NK-92 (cell line): ENCODE results near the gene SP140L.
"Not testable (repeated sequence)": the region's sequence is repeated elsewhere in the genome, so short reads cannot be mapped to it uniquely, and the experiment has no call there.

Source experiments
- DNase-seq: peaks from one replicate; lab custom pipeline; 2025; ENCODE audit not compliant: unreplicated experiment; lab: John Stamatoyannopoulos, UW

The SP140L gene

DNA sequence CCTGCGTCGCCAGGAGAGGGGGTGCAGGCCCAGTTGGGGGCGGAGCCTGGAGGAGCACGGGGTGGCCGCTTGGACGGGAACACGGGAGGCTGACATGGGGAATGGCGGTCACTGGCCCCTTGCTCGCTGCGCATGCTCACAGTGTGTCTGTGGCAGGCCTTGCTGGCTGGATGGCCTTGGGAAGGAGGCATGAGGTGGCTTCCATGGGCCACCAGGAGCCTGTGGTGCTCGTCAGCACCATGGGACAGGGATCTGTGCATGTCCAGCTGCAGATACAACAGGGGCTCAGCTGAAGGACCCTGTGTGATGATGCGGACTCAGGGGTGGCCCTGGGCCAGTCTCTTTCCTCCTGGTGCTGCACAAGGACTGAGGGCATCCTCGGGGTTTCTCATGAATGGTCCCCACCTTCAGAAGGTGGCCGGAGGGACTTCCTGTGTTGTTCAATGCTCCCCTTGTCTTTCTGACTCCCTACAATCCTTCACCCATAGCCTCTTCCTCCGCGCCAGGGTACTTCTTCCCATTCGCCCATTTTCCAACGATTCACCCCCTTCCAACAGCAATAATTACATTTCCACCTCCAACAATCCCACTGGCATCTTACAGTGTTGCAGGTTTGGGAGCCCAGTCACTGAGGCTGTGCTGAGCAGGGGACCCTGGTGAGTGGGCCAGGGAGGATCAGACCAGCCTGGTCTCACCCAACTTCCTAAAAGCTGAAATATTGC is 3.4 kb upstream of the SP140L start:
- DNase-seq = no peak

DNA sequence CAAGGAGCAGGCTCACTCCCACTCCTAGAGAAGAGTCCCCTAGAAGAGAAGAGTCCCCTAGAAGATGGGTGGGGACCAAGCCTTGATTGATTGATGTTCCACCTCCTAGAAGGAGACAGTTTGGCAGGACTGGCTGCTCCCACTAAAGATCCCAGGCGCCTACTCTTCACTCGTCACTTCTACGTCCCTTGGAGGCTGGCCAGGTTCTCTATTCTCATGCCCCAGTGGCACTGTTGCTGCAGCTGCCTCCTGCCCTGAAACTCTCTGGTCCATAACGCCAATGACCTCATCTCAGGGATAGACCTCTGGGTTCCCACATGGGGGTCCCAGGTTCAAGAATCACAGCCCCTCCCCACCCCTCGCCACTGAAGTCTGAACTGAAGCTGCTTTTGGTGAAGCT is 2.5 kb upstream of the SP140L start:
- no peak for DNase-seq

DNA sequence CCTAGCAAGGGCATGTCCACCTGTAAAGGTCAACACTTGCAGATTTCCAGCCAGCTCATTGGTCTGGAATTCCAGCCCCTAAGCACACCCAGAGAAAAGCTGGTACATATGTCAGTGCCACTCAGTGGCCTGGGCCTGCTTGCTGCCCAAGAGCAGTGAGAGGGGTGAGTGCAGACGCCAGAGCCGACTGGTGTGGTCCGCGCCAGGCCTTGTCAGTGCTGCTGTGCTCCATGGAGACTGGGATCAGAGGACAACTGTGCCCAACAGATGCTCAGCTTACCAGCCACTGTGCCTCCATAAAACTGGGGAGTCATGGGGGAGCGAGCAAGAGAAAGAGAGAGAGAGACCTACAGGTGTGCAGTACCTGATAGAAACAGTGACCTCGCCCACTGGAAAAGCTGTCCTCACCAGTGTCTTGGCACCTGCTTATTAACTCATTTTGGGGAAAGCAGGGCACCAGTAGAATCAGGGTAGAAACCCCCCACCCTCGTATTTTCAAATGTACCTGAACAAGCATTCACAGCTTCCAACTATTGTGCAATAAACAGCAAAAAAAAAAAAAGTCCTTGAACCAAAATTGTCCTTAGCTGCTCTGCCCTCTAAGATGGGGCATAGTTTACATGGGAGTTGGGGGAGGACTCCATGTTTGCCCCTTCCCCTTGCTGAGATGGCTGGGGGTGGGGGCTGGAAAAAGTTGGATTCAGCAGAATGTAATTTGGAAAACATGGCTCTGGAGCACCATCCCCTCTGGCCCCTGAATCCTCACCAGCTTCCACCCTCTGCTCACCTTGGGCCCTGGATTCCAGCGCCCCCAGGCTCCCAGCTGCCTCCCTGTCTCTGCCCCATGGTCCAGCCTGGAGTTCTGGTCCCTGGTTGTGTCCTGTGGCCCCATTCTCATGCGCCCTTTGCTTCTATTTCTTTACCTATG is 1.4 kb upstream of the SP140L start:
- DNase-seq = no peak

DNA sequence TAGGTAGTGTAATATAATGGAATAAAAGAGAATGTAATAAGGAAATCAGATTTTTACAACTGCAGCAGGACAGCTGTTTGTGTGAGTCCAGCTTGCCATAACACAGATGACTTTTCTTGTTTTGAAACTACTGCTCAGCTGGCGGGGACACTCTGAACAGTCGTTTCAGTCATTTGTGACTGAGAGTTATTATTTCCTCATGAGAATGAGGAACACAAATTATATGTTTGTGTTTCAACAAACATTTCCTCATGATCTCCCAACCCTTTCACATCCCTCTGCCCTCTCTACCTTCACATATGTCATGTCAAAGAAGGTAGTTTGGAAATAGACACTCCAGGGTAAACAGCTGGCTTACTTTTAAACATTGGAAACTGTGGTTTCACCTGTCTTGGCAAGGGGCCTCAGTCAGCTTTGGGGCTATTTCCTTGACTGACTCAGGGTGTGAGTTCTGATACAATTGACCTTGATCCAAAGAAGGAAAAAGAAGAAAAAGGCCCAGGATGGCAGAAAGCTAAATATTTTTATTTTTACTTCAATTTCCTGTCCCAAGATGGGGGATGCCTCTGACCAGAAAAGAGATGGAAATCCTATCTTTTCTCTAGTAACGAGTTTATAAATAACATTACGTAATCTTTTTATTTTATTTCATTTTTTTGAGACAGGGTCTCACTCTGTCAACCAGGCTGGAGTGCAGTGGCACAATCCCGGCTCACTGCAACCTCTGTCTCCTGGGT is 593 bp downstream of the SP140L start:
- no peak for DNase-seq

DNA sequence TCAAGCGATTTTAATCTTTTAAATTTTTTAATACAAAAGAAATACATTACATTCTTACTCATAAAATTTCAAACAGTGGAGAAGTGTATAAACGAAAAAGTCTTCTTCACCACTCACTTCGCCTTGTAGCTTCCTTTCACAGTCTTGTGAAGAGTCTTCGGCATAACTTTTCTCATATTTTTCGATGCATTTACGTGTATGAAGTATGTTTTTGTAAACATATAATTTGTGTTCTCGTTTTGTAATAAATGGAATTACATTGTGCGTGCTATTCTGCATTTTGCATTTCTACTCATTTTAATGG is 1.1 kb downstream of the SP140L start:
- DNase-seq = no peak

DNA sequence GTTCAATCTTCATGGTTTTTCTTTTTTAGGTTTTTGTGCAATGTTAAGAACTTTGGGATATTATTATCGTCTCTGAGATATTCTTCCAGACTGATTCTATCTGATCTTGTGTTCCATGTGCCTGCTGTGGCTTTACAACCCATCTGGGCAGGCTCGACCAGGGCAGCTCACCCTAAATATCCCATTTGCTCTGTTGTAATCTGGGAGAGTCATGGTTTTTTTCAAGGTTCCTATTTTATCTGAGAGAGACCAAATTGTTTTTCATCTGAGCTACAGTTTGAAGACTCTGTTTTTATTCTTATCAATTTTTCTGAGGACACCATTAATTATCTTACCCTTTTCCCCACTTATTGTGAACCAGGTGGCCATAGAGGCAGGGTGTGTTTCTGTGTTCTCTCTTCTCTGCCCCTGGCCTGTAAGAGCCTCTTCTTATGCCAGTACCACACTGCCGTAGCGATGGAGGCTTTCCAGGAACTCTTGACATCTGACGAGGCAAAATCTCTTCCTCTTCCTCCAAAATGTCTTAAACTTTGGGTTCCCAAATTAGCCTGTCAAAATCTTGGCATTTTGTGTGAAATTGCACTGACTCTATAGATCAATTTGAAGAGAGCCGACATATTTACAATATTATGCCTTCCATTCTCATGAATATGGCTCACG is 3.1 kb downstream of the SP140L start:
- DNase-seq = no peak

DNA sequence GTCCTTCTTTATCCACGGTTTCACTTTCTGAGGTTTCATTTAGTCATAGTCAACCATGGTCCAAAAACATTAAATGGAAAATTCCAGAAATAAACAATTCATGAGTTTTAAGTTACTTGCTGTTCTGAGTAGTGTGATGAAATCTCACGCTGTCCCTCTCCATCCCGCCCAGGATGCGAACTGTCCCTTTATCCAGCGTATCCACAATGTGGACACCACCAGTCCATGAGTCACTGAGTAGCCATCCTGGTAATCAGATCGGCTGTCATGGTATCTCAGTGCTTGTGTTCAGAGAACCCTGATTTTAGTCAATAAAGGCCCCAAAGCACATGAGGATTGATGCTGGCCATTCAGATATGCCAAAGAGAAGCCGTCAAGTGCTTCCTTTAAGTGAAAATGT is 3.7 kb downstream of the SP140L start:
- no peak for DNase-seq

DNA sequence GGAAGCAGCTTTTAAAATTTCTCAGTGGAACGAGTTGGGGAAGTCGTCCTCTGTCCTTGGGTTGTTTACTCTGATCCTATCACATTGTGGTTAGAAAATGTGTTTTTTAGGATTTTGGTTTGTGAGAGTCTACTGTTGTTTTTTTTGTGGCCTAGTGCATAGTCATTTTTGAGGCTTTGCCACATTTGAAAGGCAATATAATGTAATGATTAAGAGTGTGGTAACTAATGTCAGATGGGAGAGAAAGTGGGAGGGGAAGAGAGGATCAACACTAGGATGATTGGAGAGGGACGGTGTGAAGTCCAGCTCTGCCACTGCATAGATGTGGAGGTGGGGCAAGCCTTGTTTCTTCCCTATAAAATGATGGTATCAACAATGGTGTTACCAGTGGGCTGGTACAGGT is 8.5 kb downstream of the SP140L start:
- no peak for DNase-seq

DNA sequence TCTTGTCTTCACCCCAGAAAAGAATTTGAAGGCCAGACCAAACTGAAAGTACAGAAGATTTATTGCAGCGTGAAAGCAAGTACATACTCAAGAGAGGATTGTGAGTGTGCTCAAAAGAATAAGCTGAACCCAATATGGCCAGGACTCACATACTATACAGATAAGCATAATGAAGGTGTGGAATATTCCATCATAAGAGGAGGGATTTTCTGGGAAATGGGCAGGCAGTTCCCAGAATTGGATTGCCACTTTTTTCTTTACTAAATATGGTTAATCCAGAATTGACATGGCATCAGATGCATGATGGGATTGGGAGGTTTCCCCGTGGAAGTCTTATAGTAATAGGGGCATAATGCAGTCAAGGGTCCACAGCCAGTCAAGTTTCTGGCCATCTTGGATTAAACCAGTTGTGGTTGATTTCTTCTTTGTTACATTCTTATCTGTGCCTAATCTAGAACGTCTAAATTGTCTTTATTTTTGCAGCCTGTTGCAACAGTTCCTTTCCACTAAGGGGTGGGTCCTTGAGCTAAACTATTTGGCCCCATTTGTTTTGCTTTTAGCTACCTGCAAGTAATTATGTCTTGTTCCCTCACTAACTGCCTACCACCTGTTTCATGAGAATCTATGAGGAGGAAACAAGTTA is 9.0 kb downstream of the SP140L start:
- no peak for DNase-seq

DNA sequence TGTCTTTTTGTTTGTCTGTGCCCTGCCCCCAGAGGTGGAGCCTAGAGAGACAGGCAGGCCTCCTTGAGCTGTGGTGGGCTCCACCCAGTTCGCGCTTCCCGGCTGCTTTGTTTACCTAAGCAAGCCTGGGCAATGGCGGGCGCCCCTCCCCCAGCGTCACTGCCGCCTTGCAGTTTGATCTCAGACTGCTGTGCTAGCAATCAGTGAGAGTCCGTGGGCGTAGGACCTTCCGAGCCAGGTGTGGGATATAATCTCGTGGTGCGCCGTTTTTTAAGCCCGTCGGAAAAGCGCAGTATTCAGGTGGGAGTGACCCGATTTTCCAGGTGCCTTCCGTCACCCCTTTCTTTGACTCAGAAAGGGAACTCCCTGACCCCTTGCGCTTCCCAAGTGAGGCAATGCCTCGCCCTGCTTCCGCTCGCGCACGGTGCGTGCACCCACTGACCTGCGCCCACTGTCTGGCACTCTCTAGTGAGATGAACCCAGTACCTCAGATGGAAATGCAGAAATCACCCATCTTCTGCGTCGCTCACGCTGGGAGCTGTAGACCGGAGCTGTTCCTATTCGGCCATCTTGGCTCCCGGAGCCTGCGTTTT is 15.0 kb downstream of the SP140L start:
- not testable (repeated sequence) for DNase-seq

DNA sequence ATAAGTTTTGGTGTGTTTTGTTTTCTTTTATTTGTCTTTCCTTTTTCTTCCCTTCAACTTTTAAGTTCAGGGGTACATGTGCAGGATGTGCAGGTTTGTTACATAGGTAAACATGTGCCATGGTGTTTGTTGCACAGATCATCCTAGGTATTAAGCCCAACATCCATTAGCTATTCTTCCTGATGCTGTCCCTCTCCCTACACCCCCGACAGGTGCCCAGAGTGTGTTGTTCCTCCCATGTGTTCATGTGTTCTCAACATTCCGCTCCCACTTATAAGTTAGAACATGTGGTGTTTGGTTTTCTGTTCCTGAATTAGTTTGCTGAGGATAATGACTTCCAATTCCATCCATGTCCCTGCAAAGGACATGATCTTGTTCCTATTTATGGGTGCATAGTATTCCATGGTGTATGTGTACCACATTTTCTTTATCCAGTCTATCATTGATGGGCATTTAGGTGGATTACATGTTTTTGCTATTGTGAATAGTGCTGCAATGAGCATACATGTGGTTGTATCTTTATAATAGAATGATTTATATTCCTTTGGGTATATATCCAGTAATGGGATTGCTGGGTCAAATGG is 16.1 kb downstream of the SP140L start:
- DNase-seq = not testable (repeated sequence)

DNA sequence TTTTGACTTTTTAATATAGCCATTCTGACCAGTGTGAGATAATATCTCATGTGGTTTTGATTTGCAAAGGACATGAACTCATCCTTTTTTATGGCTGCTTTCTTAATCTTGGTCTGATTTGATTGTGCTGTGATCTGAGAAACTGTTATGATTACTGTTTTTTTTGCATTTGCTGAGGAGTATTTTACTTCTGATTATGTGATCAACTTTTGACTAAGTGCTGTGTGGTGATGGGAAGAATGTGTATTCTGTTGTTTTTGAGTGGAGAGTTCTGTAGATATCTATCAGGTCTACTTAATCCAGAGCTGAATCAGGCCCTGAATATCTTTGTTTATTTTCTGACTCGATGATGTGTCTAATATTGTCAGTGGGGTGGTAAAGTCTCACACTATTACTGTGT is 16.8 kb downstream of the SP140L start:
- DNase-seq = no peak

DNA sequence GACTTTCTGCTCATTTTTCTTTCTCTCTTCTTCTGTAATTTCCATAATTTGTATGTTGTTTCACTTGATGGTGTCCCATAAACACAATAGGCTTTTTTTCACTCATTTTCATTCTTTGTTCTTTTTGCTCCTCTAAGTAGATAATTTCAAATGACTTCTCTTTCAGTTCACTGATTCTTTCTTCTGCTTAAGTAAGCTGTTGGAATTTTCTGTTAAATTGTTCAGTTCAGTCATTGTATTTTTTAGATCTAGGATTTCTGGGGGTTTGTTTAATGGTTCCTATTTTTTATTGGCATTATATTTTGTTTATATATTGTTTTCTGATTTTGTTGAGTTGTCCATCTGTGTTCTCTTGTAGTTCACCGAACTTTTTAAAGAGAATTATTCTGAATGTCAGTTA is 19.5 kb downstream of the SP140L start:
- DNase-seq = no peak

DNA sequence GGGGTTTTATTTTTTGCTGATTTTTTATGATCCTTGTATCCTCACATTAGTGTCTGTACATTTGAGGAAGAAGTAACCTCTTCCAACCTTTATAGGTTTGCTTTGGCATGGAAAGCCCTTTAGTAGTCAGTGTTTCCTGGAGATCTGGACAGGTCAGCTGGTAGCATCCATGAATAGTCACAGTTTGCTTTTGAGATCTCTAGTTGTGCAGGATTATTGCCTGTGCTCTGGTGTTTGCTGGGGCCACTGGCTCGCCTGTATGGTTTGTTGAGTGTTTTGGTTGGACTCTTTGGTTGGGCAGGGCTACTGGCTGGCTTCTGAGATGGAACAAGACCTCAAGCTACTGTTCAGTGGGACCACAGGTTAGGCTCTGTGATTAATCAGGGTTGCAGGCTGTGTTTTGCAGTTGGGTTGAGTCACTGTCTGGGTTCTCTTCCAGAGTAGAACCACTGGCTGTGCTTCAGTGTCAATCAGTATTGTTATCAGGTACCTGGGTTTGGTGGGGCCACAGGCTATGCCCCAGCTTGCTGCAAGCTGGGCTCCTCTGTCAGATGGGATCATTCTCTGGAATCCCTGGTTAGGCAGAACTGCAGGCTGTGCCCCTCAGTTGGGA is 20.0 kb downstream of the SP140L start:
- DNase-seq = no peak

DNA sequence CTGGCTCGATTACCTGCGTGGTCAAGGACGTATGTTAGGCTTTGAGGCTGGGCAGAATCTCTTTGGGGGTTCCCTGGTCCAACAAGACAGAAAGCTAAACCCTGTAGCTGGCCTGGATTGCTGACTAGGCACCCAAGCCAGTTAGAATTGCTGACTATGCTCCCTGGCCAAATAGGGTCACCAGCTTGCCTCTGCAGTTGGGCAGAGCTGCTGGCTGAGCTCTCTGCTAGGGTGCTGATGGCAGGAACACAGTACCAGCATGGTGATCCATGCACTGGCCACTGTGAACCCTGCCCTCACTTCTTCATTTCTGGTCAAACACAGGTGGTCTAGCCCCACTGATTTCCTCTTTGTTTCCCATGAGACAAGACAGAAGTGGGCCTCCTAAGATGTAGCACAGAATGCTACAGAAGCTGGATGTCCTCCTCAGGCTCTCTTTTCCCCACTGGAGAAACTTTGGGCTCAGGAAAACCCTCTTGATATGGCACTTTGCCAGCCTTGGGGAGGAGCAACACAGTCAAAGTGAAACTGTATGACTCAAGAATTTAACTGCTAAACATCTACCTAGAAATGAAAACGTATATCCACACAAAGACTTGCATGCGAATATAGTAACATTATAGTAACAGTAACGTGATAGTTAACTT is 20.8 kb downstream of the SP140L start:
- no peak for DNase-seq

DNA sequence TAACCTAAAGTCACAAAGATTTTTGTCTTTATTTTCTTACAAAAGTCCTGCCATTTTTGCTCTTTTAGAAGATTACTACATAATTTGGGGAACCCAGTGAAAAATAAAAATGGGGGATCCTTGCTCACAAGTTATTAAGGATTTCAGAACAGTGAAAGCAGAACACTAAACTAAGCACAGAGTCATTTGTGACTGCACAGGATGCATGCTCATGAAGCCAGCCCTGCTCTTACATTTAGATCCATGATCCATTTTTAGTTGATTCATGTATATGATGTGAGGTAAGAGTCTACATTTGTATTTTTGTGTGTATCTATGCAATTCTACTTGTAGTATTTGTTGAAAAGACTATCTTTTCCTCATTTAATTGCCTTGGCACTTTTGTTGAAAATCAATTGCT is 21.8 kb downstream of the SP140L start:
- DNase-seq = no peak

DNA sequence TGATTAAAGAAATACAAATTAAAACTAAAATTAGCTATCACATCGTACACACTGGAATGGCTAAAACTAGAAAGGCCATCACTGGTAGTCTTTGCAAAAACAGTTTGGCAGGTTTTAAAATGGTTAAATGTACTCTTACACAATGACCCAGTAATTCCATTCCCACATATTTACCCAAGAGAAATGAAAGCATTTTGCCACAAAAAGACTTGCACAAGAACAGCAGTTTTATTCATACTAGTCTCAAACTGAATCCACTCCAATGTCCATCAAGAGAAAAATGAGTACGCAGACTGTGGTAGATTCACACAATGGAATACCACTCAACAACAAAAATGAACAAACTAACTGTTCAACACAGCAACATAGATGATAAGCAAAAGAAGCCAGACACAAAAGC is 29.1 kb downstream of the SP140L start:
- no peak for DNase-seq

DNA sequence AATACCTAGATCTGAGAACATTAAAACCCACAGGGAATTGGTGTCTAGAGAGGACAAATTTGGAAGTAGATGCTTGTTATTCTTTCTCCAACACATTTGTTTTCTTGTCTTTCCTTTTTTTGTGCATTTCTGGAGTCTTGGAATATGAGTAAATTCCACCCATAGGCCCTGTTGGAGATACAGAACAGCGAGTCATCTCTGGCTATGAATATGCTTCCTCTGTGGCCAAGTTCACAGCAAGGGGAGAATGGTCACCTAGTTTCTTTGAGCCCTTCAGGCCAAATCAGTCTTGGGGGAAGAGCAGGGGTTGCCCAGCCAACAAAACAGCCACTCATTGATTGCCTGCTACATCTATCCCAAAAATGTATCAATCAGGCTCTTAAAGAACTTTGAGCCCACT is 31.3 kb downstream of the SP140L start:
- no peak for DNase-seq

DNA sequence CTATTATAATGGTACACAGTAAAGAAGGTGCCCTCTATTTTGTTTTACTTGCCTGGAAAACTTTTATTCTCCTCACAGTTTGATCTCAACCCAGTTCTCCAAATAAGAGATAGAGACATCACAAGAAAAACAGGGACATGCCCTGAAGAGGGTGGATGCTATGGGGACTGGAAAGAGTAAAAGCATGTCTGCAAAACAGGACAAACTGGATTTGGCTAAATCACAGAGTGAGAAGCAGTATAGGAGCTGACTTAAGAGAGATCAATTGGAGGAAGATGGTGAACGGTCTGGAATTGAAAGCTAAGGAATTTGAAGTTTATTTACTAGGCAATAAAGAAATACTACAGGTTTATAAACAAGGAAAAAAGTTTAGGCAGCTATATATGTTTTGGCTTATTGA is 33.0 kb downstream of the SP140L start:
- no peak for DNase-seq
